Suprapubic skin (tissue), 4 donors: ENCODE results near the gene FBRSL1. TPM values are rescaled to one million over a fixed set of nuclear protein-coding genes. Genes with fewer than 3 reads are reported as not detected.

ENCODE experiments used
- DNase-seq, 2 donors: peaks; one replicate each; pipeline ENCODE4 v3.0.0-alpha.2; 2019; ENCODE audit warnings: low spot score in 2 of 2
- H3K27ac ChIP-seq: fragments of 200-600 bp; sonication (generic); one replicate; pipeline ENCODE4 v1.5.1; 2019
- H3K27me3 ChIP-seq: fragments of 200-600 bp; sonication (generic); one replicate; pipeline ENCODE4 v1.5.1; 2019
- H3K36me3 ChIP-seq: fragments of 200-600 bp; sonication (generic); one replicate; pipeline ENCODE4 v1.5.1; 2019
- H3K4me1 ChIP-seq: fragments of 200-600 bp; sonication (generic); one replicate; pipeline ENCODE4 v1.5.1; 2019
- H3K4me3 ChIP-seq: fragments of 200-600 bp; sonication (generic); one replicate; pipeline ENCODE4 v1.5.1; 2019; ENCODE audit warnings: mild to moderate bottlenecking
- H3K9me3 ChIP-seq: fragments of 200-600 bp; sonication (generic); one replicate; pipeline ENCODE4 v1.5.1; 2019
- EP300 ChIP-seq: sonication (generic); formaldehyde crosslinking; IDR thresholded peaks from one replicate; pipeline ENCODE4 v1.6.1; 2017; ENCODE audit warnings: antibody characterized with exemption
- POLR2A ChIP-seq, 2 donors: fragments of 450-650 bp; IDR thresholded peaks; one replicate each; pipeline ENCODE4 v1.6.1; 2017; ENCODE audit warnings: antibody characterized with exemption in 2 of 2, mild to moderate bottlenecking in 2 of 2, moderate library complexity in 2 of 2
- POLR2AphosphoS5 ChIP-seq, 3 donors: sonication (generic); formaldehyde crosslinking; IDR thresholded peaks; one replicate each; pipeline ENCODE4 v1.6.1; 2017; ENCODE audit warnings: antibody characterized with exemption in 3 of 3
- WGBS: methylation state at CpG from one replicate; pipeline ENCODE4 v1.1.5; 2018; 5-methylcytosine and 5-hydroxymethylcytosine counted together
- total RNA-seq, 4 donors: library from RNA; depleted of rRNA; stranded (reverse); fragments of >200 nt; gene quantifications; one replicate each; pipeline ENCODE4 v1.1.0, GENCODE V29; 2016
- TF ChIP-seq, protein P1 (sequence below), 2 donors: fragments of 200-600 bp in 1 of 2; fragments of 450-650 bp in 1 of 2; sonication (generic) in 1 of 2; IDR thresholded peaks; one replicate each; pipeline ENCODE4 v1.5.1; 2016 to 2019; ENCODE audit warnings: antibody characterized with exemption in 2 of 2, mild to moderate bottlenecking in 1 of 2, moderate library complexity in 1 of 2

The FBRSL1 gene
- total RNA-seq, 4 donors from 2014 or later: 26.0 to 33.7 (median 27.2) TPM

GRCh38 chr12:132505105-132505851 lies 15.3 kb downstream of the FBRSL1 start:
- no peak for TF ChIP-seq POLR2AphosphoS5 (IDR thresholded peaks at IDR 0.05)
- TF ChIP-seq POLR2A (IDR thresholded peaks at IDR 0.05): no peak
- no peak for TF ChIP-seq EP300
- TF ChIP-seq, protein P1, sequence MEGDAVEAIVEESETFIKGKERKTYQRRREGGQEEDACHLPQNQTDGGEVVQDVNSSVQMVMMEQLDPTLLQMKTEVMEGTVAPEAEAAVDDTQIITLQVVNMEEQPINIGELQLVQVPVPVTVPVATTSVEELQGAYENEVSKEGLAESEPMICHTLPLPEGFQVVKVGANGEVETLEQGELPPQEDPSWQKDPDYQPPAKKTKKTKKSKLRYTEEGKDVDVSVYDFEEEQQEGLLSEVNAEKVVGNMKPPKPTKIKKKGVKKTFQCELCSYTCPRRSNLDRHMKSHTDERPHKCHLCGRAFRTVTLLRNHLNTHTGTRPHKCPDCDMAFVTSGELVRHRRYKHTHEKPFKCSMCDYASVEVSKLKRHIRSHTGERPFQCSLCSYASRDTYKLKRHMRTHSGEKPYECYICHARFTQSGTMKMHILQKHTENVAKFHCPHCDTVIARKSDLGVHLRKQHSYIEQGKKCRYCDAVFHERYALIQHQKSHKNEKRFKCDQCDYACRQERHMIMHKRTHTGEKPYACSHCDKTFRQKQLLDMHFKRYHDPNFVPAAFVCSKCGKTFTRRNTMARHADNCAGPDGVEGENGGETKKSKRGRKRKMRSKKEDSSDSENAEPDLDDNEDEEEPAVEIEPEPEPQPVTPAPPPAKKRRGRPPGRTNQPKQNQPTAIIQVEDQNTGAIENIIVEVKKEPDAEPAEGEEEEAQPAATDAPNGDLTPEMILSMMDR (IDR thresholded peaks at IDR 0.05): no peak
- Histone ChIP-seq H3K4me1 (peaks cover 69% of the 10 kb centered on the region), H3K27me3 (no peaks in the 10 kb centered on the region), H3K9me3 (no peaks in the 10 kb centered on the region), H3K4me3 (no peak overlapping the region), H3K36me3 (peaks cover 24% of the 10 kb centered on the region), H3K27ac (no peak overlapping the region)
- no peak for DNase-seq
- 82% methylated on average over 2 of the region's 27 CpGs for WGBS

DNA sequence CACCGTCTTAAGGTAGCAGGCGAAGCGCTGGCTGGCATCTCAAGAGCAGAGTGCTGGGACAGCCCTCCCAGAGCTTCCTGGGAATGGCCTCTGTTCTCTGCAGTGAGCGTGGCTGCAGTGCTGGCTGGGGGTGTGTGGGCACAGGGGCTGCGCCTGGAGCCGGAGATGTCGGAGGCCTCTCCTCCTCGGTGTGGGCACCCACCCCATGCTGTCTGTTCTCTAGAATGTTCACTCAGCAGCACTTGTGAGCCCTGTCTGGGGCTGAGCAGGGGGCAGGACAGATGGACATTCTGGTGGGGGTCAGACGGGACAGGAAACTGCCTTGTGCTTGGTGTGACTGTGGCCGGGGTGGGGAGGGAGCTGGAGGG lies 15.9 kb downstream of the FBRSL1 start:
- no peak for TF ChIP-seq POLR2A (IDR thresholded peaks at IDR 0.05)
- no peak for TF ChIP-seq POLR2AphosphoS5 (IDR thresholded peaks at IDR 0.05)
- TF ChIP-seq EP300: no peak
- TF ChIP-seq, protein P1 (IDR thresholded peaks at IDR 0.05): no peak
- DNase-seq: no peak
- 31% methylated on average over 3 of the region's 10 CpGs for WGBS
- Histone ChIP-seq H3K9me3 (no peaks in the 10 kb centered on the region), H3K4me1 (peaks cover 65% of the 10 kb centered on the region), H3K36me3 (peaks cover 29% of the 10 kb centered on the region), H3K27ac (no peak overlapping the region), H3K27me3 (no peaks in the 10 kb centered on the region), H3K4me3 (no peak overlapping the region)

DNA sequence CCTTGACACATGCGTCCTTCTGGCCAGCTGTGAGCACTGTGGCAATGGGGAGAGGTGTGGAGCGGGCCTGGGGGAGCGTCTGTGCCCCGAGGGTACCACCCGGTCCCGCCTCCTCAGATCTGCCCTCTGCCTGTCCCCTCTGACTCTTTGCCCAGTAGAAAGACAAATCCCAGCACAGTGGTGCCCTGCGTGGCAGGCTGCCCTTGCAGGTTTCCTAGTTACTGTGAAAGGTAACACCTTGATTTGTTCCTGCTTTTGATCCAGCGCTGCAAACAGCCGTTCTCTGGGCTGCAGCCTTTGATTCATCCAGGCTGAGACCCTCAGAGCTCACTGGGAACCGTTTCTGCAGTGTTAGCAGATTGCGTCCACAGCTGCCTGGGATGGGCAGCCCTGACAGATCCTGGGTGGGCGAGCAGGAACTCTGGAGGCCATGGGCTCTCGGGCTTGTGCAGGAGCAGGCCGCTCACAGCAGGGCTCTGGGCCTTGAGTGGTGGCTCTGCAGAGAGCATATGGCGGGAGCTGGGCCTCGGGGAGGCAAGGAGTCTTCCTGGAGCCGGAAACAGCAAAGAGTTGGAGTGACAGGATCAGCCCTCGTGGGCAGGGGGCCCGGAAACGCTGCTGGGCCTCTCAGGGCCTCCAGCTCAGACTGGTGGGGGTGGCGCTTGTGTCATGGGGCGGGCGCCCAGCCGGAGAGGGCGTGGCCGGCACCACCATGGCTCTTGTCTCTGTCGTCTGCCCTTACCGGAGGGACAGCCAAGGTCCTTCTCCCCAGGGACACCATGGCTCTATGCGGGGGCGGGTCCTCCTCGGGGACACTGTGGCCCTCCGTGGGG lies 16.6 kb downstream of the FBRSL1 start:
- Histone ChIP-seq H3K4me1 (peaks cover 58% of the 10 kb centered on the region), H3K36me3 (peaks cover 34% of the 10 kb centered on the region), H3K27me3 (no peaks in the 10 kb centered on the region), H3K9me3 (no peaks in the 10 kb centered on the region), H3K4me3 (peak overlapping the region; percentile 22), H3K27ac (peak overlapping the region; percentile 26)
- 38% methylated on average over 22 of the region's 32 CpGs for WGBS
- TF ChIP-seq POLR2AphosphoS5 (IDR thresholded peaks at IDR 0.05) (no peak), EP300 (no peak), POLR2A (IDR thresholded peaks at IDR 0.05) (no peak)
- TF ChIP-seq, protein P1 (IDR thresholded peaks at IDR 0.05): no peak
- DNase-seq: peak; percentile 80 to 87

DNA sequence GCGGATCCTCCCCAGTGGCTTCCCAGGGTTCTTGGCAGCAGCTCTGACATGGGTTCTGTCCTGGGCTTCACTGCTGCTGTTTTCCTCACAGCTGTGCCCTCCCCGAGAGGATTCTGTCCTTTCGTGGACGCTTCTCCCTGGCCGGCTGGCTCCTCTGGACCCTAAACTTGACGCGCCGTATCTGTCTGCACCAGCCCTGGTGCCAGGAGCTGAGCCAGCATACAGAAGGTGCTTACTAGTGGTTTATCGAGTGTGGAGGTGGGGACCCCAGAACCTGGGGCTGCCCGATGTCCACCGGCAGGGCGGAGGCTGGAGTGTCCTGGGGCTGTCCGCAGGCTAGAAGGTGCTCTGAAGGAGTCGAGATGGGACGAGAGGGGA lies 17.2 kb downstream of the FBRSL1 start:
- H3K4me1 ChIP-seq: peaks cover 53% of the 10 kb centered on the region
- H3K27ac ChIP-seq: peak overlapping the region; percentile 26
- peaks cover 34% of the 10 kb centered on the region for H3K36me3 ChIP-seq
- no peak for DNase-seq
- TF ChIP-seq POLR2AphosphoS5 (IDR thresholded peaks at IDR 0.05) (no peak), EP300 (no peak), POLR2A (IDR thresholded peaks at IDR 0.05) (no peak)
- TF ChIP-seq, protein P1 (IDR thresholded peaks at IDR 0.05): no peak
- H3K9me3 ChIP-seq: no peaks in the 10 kb centered on the region
- WGBS: 61% methylated on average over 6 of the region's 15 CpGs
- no peaks in the 10 kb centered on the region for H3K27me3 ChIP-seq
- peak overlapping the region; percentile 22 for H3K4me3 ChIP-seq
